K562 (cell line): ENCODE measurements around the gene UMODL1. TPM values are rescaled to one million over a fixed set of nuclear protein-coding genes. Genes with fewer than 3 reads are reported as not detected.

Source experiments
- ATAC-seq: fragments of 200-7000 bp; cut with Tn5 transposase; 3 replicates; pipeline ENCODE4 v1.9.1; 2020; ENCODE audit warnings: moderate library complexity
- BruUV-seq: library from RNA; stranded (reverse); fragments of 400-500 nt; replicated peaks from 2 replicates; lab custom pipeline; 2021; lab: Mats Ljungman, UMichigan
- CTCF ChIA-PET: fragments of 300-600 bp; formaldehyde crosslinking; extraction: SDS; loops from one replicate; lab custom pipeline; 2021; ENCODE audit warnings: low intra/inter-chr PET ratio; lab: Yijun Ruan, JAX
- POLR2A ChIA-PET: fragments of 300-600, 350-650 bp; sonication (Branson Sonifier 250); formaldehyde crosslinking; extraction: SDS; loops from one replicate; lab custom pipeline; 2021; ENCODE audit warnings: antibody characterized with exemption, inconsistent platforms; lab: Yijun Ruan, JAX
- DNase-seq, 4 experiments: peaks; one replicate each; pipeline versions ENCODE4 v3.0.0 to v3.0.0-alpha.2; 2011 to 2018; ENCODE audit warnings: low spot score in 3 of 4, mixed read lengths in 3 of 4; ENCODE audit errors: extremely low read depth in 1 of 4
- FAIRE-seq: peaks from 2 replicates; lab custom pipeline; 2011; peaks lifted over from hg19 to GRCh38; lab: Jason Lieb, UNC
- H2AFZ ChIP-seq: 2 replicates; pipeline ENCODE4 v1.6.0; 2011; ENCODE audit warnings: low read depth, low read length, control low read depth, inconsistent platforms
- H3K27ac ChIP-seq: fragments of 200-600 bp; 3 replicates; pipeline ENCODE4 v1.8.0; 2011; ENCODE audit warnings: low read depth, mild to moderate bottlenecking, control low read depth, inconsistent platforms, low read length, moderate library complexity, mixed read lengths; ENCODE audit errors: extremely low read depth
- H3K27me3 ChIP-seq, 2 experiments: fragments of 300-600 bp in 1 of 2; 2 replicates in 1 of 2; 3 replicates in 1 of 2; pipeline versions ENCODE4 v1.6.0 to v1.8.0; 2011; ENCODE audit warnings: inconsistent platforms in 2 of 2, low read length in 2 of 2, mild to moderate bottlenecking in 1 of 2, mixed read lengths in 1 of 2, moderate library complexity in 1 of 2; ENCODE audit not compliant: control insufficient read depth in 2 of 2, insufficient read depth in 2 of 2
- H3K36me3 ChIP-seq: fragments of 300-600 bp; 3 replicates; pipeline ENCODE4 v1.8.0; 2011; ENCODE audit warnings: mild to moderate bottlenecking, low read length, inconsistent platforms; ENCODE audit not compliant: control insufficient read depth, insufficient read depth
- H3K4me1 ChIP-seq, 2 experiments: fragments of 200-600 bp in 1 of 2; replicated peaks in 1 of 2; 2 replicates in 1 of 2; 3 replicates in 1 of 2; pipeline versions ENCODE4 v1.5.1 to v1.8.0; 2011; ENCODE audit warnings: inconsistent platforms in 2 of 2, low read length in 2 of 2, mild to moderate bottlenecking in 1 of 2, mixed read lengths in 1 of 2, moderate library complexity in 1 of 2; ENCODE audit not compliant: control insufficient read depth in 2 of 2, insufficient read depth in 2 of 2
- H3K4me2 ChIP-seq: 2 replicates; pipeline ENCODE4 v1.6.1; 2011; ENCODE audit warnings: low read length, control low read depth, inconsistent platforms, mixed read lengths; ENCODE audit not compliant: insufficient read depth
- H3K4me3 ChIP-seq: fragments of 200-600 bp; sonication (generic), shearing (Covaris generic); 2 replicates; pipeline ENCODE4 v1.5.1; 2016; ENCODE audit warnings: control low read depth, inconsistent platforms
- H3K79me2 ChIP-seq: fragments of 200-600 bp; 3 replicates; pipeline ENCODE4 v1.8.0; 2011; ENCODE audit warnings: low read length, inconsistent platforms; ENCODE audit not compliant: control insufficient read depth, insufficient read depth
- H3K9ac ChIP-seq, 2 experiments: 2 replicates each; pipeline versions ENCODE4 v1.6.0 to v1.6.1; 2011; ENCODE audit warnings: low read depth in 2 of 2, low read length in 2 of 2, control low read depth in 1 of 2, inconsistent platforms in 1 of 2, mild to moderate bottlenecking in 1 of 2, mixed read lengths in 1 of 2; ENCODE audit not compliant: insufficient read depth in 1 of 2
- H3K9me1 ChIP-seq: one replicate; pipeline ENCODE4 v1.6.0; 2011; ENCODE audit warnings: inconsistent platforms, mild to moderate bottlenecking, low read length, moderate library complexity; ENCODE audit not compliant: control insufficient read depth, insufficient read depth
- H3K9me3 ChIP-seq: replicated peaks from 2 replicates; pipeline ENCODE4 v1.5.1; 2011; ENCODE audit warnings: low read depth, low read length, inconsistent platforms; ENCODE audit not compliant: control insufficient read depth, insufficient read depth
- H4K20me1 ChIP-seq: replicated peaks from 2 replicates; pipeline ENCODE4 v1.6.1; 2011; ENCODE audit warnings: low read length, inconsistent platforms, mixed read lengths; ENCODE audit not compliant: control insufficient read depth, insufficient read depth
- GABPB1 ChIP-seq: sonication (generic); formaldehyde crosslinking; IDR thresholded peaks from 2 replicates; pipeline ENCODE4 v1.8.0; 2022; ENCODE audit warnings: mild to moderate bottlenecking, missing genetic modification reagents
- MAFK ChIP-seq: IDR thresholded peaks from 2 replicates; pipeline ENCODE4 v1.6.1; 2011; ENCODE audit warnings: low read length, improper control_type of control experiment
- NONO ChIP-seq, 2 experiments: fragments of 200-400 bp in 1 of 2; fragments of 450-650 bp in 1 of 2; formaldehyde crosslinking in 1 of 2; IDR thresholded peaks; 2 replicates each; pipeline ENCODE4 v1.6.1; 2017; ENCODE audit warnings: low read depth in 2 of 2, mild to moderate bottlenecking in 2 of 2, moderate library complexity in 2 of 2, low read length in 1 of 2
- PHF20 ChIP-seq: fragments of 450-650 bp; IDR thresholded peaks from 2 replicates; pipeline ENCODE4 v1.6.1; 2018; ENCODE audit not compliant: partially characterized antibody
- ZNF212 ChIP-seq: fragments of 450-650 bp; formaldehyde crosslinking; IDR thresholded peaks from 2 replicates; pipeline ENCODE4 v1.4.0; 2020; ENCODE audit warnings: mild to moderate bottlenecking
- ZNF584 ChIP-seq: fragments of 200-800 bp; sonication (Bioruptor generic); IDR thresholded peaks from 2 replicates; pipeline ENCODE4 v1.6.1; 2016; ENCODE audit warnings: low read depth, mild to moderate bottlenecking, missing genetic modification characterization, missing compliant biosample characterization
- ZSCAN32 ChIP-seq: fragments of 450-650 bp; formaldehyde crosslinking; IDR thresholded peaks from 2 replicates; pipeline ENCODE4 v1.4.0; 2020; ENCODE audit warnings: mild to moderate bottlenecking, moderate library complexity
- WGBS: fragments of 100-300 bp; shearing (Covaris generic); methylation state at CpG from one replicate; pipeline ENCODE4 v1.1.6; 2016; ENCODE audit warnings: low coverage, mixed read lengths; ENCODE audit not compliant: insufficient coverage; ENCODE audit errors: missing lambda C conversion rate; 5-methylcytosine and 5-hydroxymethylcytosine counted together
- in situ Hi-C: fragments of 300-500 bp; cut with MboI; formaldehyde crosslinking; loops from 4 replicates; pipeline ENCODE4 v1.15.0; 2018; ENCODE audit warnings: inconsistent platforms, mixed read lengths
- intact Hi-C: fragments of 100-400 bp; cut with micrococcal nuclease; formaldehyde crosslinking; loops from 2 replicates; pipeline ENCODE4 v1.14.2; 2022
- polyA plus RNA-seq, 8 experiments: library from polyadenylated mRNA; depleted of rRNA in 4 of 8; stranded (reverse) in 5 of 8; unstranded in 3 of 8; fragments of >200 nt; fragmentation: Nextera tagmentation in 2 of 8; fragmentation: Illumina TruSeq in 1 of 8; extraction: Ambion mirVana in 2 of 8; extraction: Trizol in 1 of 8; gene quantifications; 2 replicates each; pipeline versions ENCODE4 v1.2.1 to v1.2.3, GENCODE V29; 2011 to 2014; ENCODE audit warnings: inconsistent platforms in 1 of 8, missing spikeins in 1 of 8
- total RNA-seq, 7 experiments: library from RNA; depleted of rRNA in 6 of 7; stranded (reverse); fragments of >200 nt in 6 of 7; fragmentation: Illumina TruSeq in 2 of 7; extraction: Trizol in 2 of 7; gene quantifications; 2 replicates each; pipeline versions ENCODE4 v1.2.1 to v1.2.3, GENCODE V29; 2011 to 2021; ENCODE audit warnings: low replicate concordance in 1 of 7

Gene UMODL1
- total and polyA plus RNA-seq, 9 of the 15 experiments (the other 6 are each of a cell fraction or from before 2014, with no cell fraction given), result not detected

DNA sequence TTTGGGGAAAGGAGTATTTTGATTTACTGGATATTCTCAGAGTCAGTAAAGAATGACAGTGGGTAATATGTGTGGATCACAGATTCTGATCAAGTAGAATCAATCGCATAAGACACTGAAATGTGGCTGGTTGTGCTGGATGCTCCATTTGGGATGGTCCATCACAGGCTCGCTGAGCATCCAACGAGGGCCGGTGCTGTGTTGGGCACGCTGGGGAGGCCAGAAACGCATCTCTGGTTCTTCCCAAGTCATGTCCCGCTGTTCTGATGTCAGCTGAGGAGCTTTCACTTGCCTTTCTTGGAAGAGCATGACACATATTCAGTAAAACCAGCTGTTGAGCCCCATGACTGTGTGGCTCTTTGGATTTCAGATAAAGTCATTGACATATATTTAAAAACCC lies 72.0 kb downstream of the UMODL1 start:
- ATAC-seq, result no peak
- no peaks in the 10 kb centered on the region for H3K9me3 ChIP-seq
- DNase-seq, result no peak
- no peak overlapping the region for H3K27ac ChIP-seq
- in situ Hi-C loops, result no loop called here
- no peak overlapping the region for H3K4me3 ChIP-seq
- peaks cover 20% of the 10 kb centered on the region; the same call in 1 of the 2 replicates for H4K20me1 ChIP-seq
- CTCF ChIA-PET, result no interaction called here
- peaks cover 0 to 5% of the 10 kb centered on the region in 2 experiments; a peak in 2 of 5 replicates for H3K4me1 ChIP-seq
- H3K79me2 ChIP-seq, result no peaks in the 10 kb centered on the region
- TF ChIP-seq ZNF212, result no peak
- TF ChIP-seq ZSCAN32 (CRISPR knock-in tag), result no peak
- no peak for TF ChIP-seq NONO (IDR thresholded peaks at IDR 0.05; ENCODE audit: low read depth in 2 of 2, low read length in 1 of 2)
- no peak for TF ChIP-seq PHF20
- TF ChIP-seq ZNF584 (CRISPR knock-in tag), result no peak
- no peak for TF ChIP-seq MAFK
- TF ChIP-seq GABPB1 (CRISPR knock-in tag), result no peak
- TF ChIP-seq, all 486 proteins: peak for 0
- Histone ChIP-seq H3K9me1 (no peaks in the 10 kb centered on the region), H3K27me3 (peaks cover 13 to 60% of the 10 kb centered on the region in 2 experiments), H3K36me3 (no peaks in the 10 kb centered on the region), H3K9ac (no peak overlapping the region), H3K4me2 (no peak overlapping the region), H2AFZ (no peak overlapping the region)
- no TSS peak for BruUV-seq
- under 1% methylated on average over 7 of the region's 7 CpGs for WGBS
- no peak for FAIRE-seq
- intact Hi-C loops, result no loop called here
- POLR2A ChIA-PET, result interaction anchor here (0.7 kb wide), 1 partner anchor 54 kb away, joined by 3 read pairs; no protein-coding TSS in a partner anchor
